ENCODE results near the gene ATP10D. TPM values are rescaled to one million over a fixed set of nuclear protein-coding genes. Genes with fewer than 3 reads are reported as not detected.

ATP10D gene
- total and polyA plus RNA-seq, 9 of the 15 experiments (the other 6 are each of a cell fraction or from before 2014, with no cell fraction given), result 0.10 to 0.36 (median 0.19) TPM; not detected in 1

DNA sequence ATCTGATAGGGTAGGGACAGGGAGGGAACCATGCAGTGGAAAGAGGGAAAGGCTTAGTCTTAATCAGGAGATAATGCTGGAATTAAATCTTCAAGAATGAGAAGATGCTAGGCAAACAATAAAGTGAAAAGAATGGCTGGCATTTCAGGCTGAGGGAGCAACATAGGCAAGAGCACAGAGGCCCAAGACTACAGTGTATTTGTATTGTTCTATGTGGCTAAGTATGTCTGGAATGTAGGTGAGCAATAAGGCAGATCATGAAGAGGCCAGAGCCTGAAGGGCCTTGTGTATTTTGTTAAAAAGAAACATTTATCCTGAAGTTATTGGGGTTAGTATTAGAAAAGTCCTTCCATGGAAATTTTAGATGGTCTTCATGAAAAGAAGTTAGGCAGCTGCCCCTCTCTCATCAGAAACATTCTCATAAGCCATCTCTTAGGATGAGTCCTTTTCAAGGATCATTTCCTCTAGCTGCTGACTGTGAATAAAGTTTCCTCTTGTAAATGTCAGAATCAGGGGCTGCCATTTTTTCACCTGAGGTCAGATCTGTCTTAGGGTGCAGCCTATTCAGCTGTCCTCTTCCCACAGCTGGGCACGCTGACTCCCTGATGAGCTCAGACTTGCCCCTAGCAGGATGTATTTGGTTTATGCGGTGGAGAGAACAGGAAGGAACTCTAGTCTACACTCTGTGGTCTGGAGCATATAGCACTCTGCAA is 46.3 kb downstream of the ATP10D start:
- H3K9ac ChIP-seq (ENCODE audit: insufficient read depth in 1 of 2, low read depth in 2 of 2, low read length in 2 of 2), result no peak overlapping the region
- H3K36me3 ChIP-seq (ENCODE audit: control insufficient read depth, insufficient read depth, low read length), result no peaks in the 10 kb centered on the region
- BruUV-seq (replicated peaks), result no TSS peak
- ChIA-PET CTCF (ENCODE audit: low intra/inter-chr PET ratio) (no interaction called here), POLR2A (interaction anchor here (0.9 kb wide), 1 partner anchor 11 kb away, joined by 3 read pairs; no protein-coding TSS in a partner anchor)
- TF ChIP-seq, protein P1, sequence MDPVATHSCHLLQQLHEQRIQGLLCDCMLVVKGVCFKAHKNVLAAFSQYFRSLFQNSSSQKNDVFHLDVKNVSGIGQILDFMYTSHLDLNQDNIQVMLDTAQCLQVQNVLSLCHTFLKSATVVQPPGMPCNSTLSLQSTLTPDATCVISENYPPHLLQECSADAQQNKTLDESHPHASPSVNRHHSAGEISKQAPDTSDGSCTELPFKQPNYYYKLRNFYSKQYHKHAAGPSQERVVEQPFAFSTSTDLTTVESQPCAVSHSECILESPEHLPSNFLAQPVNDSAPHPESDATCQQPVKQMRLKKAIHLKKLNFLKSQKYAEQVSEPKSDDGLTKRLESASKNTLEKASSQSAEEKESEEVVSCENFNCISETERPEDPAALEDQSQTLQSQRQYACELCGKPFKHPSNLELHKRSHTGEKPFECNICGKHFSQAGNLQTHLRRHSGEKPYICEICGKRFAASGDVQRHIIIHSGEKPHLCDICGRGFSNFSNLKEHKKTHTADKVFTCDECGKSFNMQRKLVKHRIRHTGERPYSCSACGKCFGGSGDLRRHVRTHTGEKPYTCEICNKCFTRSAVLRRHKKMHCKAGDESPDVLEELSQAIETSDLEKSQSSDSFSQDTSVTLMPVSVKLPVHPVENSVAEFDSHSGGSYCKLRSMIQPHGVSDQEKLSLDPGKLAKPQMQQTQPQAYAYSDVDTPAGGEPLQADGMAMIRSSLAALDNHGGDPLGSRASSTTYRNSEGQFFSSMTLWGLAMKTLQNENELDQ (CRISPR knock-in tag; IDR thresholded peaks at IDR 0.05; ENCODE audit: borderline replicate concordance), result no peak
- TF ChIP-seq BCL6 (CRISPR knock-in tag; IDR thresholded peaks at IDR 0.05) (no peak), FOSL1 (tag; conservative IDR thresholded peaks at IDR 0.05) (no peak), SRSF1 (IDR thresholded peaks at IDR 0.05; ENCODE audit: low read depth, low read length) (no peak), PPARD (CRISPR knock-in tag; IDR thresholded peaks at IDR 0.05) (no peak), ZNF707 (CRISPR knock-in tag; conservative IDR thresholded peaks at IDR 0.05) (no peak)
- TF ChIP-seq, protein P2, sequence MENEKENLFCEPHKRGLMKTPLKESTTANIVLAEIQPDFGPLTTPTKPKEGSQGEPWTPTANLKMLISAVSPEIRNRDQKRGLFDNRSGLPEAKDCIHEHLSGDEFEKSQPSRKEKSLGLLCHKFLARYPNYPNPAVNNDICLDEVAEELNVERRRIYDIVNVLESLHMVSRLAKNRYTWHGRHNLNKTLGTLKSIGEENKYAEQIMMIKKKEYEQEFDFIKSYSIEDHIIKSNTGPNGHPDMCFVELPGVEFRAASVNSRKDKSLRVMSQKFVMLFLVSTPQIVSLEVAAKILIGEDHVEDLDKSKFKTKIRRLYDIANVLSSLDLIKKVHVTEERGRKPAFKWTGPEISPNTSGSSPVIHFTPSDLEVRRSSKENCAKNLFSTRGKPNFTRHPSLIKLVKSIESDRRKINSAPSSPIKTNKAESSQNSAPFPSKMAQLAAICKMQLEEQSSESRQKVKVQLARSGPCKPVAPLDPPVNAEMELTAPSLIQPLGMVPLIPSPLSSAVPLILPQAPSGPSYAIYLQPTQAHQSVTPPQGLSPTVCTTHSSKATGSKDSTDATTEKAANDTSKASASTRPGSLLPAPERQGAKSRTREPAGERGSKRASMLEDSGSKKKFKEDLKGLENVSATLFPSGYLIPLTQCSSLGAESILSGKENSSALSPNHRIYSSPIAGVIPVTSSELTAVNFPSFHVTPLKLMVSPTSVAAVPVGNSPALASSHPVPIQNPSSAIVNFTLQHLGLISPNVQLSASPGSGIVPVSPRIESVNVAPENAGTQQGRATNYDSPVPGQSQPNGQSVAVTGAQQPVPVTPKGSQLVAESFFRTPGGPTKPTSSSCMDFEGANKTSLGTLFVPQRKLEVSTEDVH (IDR thresholded peaks at IDR 0.05; ENCODE audit: low read depth, partially characterized antibody), result no peak
- TF ChIP-seq, protein P3, sequence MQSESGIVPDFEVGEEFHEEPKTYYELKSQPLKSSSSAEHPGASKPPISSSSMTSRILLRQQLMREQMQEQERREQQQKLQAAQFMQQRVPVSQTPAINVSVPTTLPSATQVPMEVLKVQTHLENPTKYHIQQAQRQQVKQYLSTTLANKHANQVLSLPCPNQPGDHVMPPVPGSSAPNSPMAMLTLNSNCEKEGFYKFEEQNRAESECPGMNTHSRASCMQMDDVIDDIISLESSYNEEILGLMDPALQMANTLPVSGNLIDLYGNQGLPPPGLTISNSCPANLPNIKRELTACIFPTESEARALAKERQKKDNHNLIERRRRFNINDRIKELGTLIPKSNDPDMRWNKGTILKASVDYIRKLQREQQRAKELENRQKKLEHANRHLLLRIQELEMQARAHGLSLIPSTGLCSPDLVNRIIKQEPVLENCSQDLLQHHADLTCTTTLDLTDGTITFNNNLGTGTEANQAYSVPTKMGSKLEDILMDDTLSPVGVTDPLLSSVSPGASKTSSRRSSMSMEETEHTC (IDR thresholded peaks at IDR 0.05), result no peak
- TF ChIP-seq, protein P4, sequence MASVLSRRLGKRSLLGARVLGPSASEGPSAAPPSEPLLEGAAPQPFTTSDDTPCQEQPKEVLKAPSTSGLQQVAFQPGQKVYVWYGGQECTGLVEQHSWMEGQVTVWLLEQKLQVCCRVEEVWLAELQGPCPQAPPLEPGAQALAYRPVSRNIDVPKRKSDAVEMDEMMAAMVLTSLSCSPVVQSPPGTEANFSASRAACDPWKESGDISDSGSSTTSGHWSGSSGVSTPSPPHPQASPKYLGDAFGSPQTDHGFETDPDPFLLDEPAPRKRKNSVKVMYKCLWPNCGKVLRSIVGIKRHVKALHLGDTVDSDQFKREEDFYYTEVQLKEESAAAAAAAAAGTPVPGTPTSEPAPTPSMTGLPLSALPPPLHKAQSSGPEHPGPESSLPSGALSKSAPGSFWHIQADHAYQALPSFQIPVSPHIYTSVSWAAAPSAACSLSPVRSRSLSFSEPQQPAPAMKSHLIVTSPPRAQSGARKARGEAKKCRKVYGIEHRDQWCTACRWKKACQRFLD (CRISPR knock-in tag; IDR thresholded peaks at IDR 0.05), result no peak
- in situ Hi-C loops (cut with MboI), result no loop called here
- H3K9me3 ChIP-seq (replicated peaks; ENCODE audit: control insufficient read depth, insufficient read depth, low read depth, low read length), result no peaks in the 10 kb centered on the region
- no peak overlapping the region for H3K27ac ChIP-seq (ENCODE audit: extremely low read depth, low read depth, low read length)
- ATAC-seq (no peak), DNase-seq (ENCODE audit: extremely low read depth in 1 of 4, low spot score in 3 of 4) (no peak), FAIRE-seq (no peak)
- intact Hi-C loops (cut with micrococcal nuclease), result no loop called here
- no peaks in the 10 kb centered on the region for H3K4me1 ChIP-seq (replicated peaks in 1 of 2; ENCODE audit: control insufficient read depth in 2 of 2, insufficient read depth in 2 of 2, low read length in 2 of 2)
- H3K4me3 ChIP-seq, result no peak overlapping the region
- 0% methylated on average over 2 of the region's 2 CpGs for WGBS (ENCODE audit: insufficient coverage, low coverage, missing lambda C conversion rate)
- no peak overlapping the region for H2AFZ ChIP-seq (ENCODE audit: low read depth, low read length)
- H3K9me1 ChIP-seq (ENCODE audit: control insufficient read depth, insufficient read depth, low read length), result no peaks in the 10 kb centered on the region
- H3K79me2 ChIP-seq (ENCODE audit: control insufficient read depth, insufficient read depth, low read length), result no peaks in the 10 kb centered on the region
- no peak overlapping the region for H3K4me2 ChIP-seq (ENCODE audit: insufficient read depth, low read length)
- no peaks in the 10 kb centered on the region for H4K20me1 ChIP-seq (replicated peaks; ENCODE audit: control insufficient read depth, insufficient read depth, low read length)
- no peaks in the 10 kb centered on the region for H3K27me3 ChIP-seq (ENCODE audit: control insufficient read depth in 2 of 2, insufficient read depth in 2 of 2, low read length in 2 of 2)
